Panc1 (cell line): Measurements from ENCODE around the gene PELI2. TPM values are rescaled to one million over a fixed set of nuclear protein-coding genes. Genes with fewer than 3 reads are reported as not detected.

Source experiments
- ATAC-seq: fragments of 200-7000 bp; cut with Tn5 transposase; 2 replicates; pipeline ENCODE4 v1.9.1; 2020; ENCODE audit warnings: mild to moderate bottlenecking, moderate library complexity
- BruUV-seq: library from RNA; stranded (reverse); fragments of 400-500 nt; replicated peaks from 2 replicates; lab custom pipeline; 2021; lab: Mats Ljungman, UMichigan
- CTCF ChIA-PET: fragments of 300-600 bp; sonication (Branson Sonifier 250); formaldehyde crosslinking; loops from one replicate; lab custom pipeline; 2022; ENCODE audit warnings: antibody characterized with exemption; lab: Charles Lee
- POLR2A ChIA-PET: fragments of 300-600 bp; sonication (Branson Sonifier 250); formaldehyde crosslinking; loops from one replicate; lab custom pipeline; 2022; ENCODE audit warnings: antibody characterized with exemption; lab: Charles Lee
- DNase-seq: peaks from one replicate; pipeline ENCODE4 v3.0.0-alpha.2; 2010; ENCODE audit warnings: low read depth, low spot score
- H3K27ac ChIP-seq: 2 replicates; pipeline ENCODE4 v1.5.1; 2011; ENCODE audit warnings: mild to moderate bottlenecking, low read length, inconsistent platforms
- H3K27me3 ChIP-seq: fragments of 200-500 bp; sonication (Bioruptor generic); 2 replicates; pipeline ENCODE4 v1.6.0; 2014; ENCODE audit warnings: low read length, inconsistent platforms; ENCODE audit not compliant: control insufficient read depth, insufficient read depth
- H3K36me3 ChIP-seq: fragments of 200-500 bp; sonication (Bioruptor generic); 2 replicates; pipeline ENCODE4 v1.5.1; 2014; ENCODE audit warnings: inconsistent platforms, mild to moderate bottlenecking, low read length, moderate library complexity; ENCODE audit not compliant: control insufficient read depth, insufficient read depth
- H3K4me1 ChIP-seq: 2 replicates; pipeline ENCODE4 v1.5.1; 2011; ENCODE audit warnings: inconsistent platforms, mild to moderate bottlenecking, low read length, moderate library complexity; ENCODE audit not compliant: control insufficient read depth, insufficient read depth
- H3K4me3 ChIP-seq, 2 experiments: 2 replicates each; pipeline ENCODE4 v1.5.1; 2011 to 2012; ENCODE audit warnings: low read depth in 2 of 2, low read length in 2 of 2, mild to moderate bottlenecking in 2 of 2, inconsistent platforms in 1 of 2, moderate library complexity in 1 of 2
- H3K9me3 ChIP-seq: fragments of 200-500 bp; sonication (Bioruptor generic); 2 replicates; pipeline ENCODE4 v1.5.1; 2014; ENCODE audit warnings: low read depth, mild to moderate bottlenecking, inconsistent platforms, low read length, moderate library complexity; ENCODE audit not compliant: control insufficient read depth, insufficient read depth
- CTCF ChIP-seq: fragments of 450-650 bp; IDR thresholded peaks from 2 replicates; pipeline ENCODE4 v1.5.1; 2017; ENCODE audit warnings: mild to moderate bottlenecking
- POLR2AphosphoS5 ChIP-seq: IDR thresholded peaks from 2 replicates; pipeline ENCODE4 v1.6.1; 2012; ENCODE audit warnings: mild to moderate bottlenecking, low read depth, low read length, moderate library complexity
- SIN3A ChIP-seq: IDR thresholded peaks from 2 replicates; pipeline ENCODE4 v1.6.1; 2012; ENCODE audit warnings: low read depth, mild to moderate bottlenecking, low read length, moderate library complexity, borderline replicate concordance; ENCODE audit not compliant: insufficient read depth
- TCF7L2 ChIP-seq: IDR thresholded peaks from 2 replicates; pipeline ENCODE4 v1.6.1; 2011; ENCODE audit warnings: mild to moderate bottlenecking, low read depth, low read length, inconsistent platforms
- in situ Hi-C: cut with HindIII; loops from 2 replicates; pipeline ENCODE4 v1.10.0; 2016; ENCODE audit warnings: low sequenced_read_pairs, low pct_unique_long_range_greater_than_20kb
- intact Hi-C: fragments of 100-400 bp; cut with micrococcal nuclease; formaldehyde crosslinking; loops from one replicate; pipeline ENCODE4 v1.10.0; 2022; ENCODE audit not compliant: unreplicated experiment
- total RNA-seq: library from RNA; stranded (reverse); gene quantifications from one replicate; pipeline ENCODE4 v1.2.1, GENCODE V29; 2021; ENCODE audit not compliant: unreplicated experiment
- TF ChIP-seq, protein P1 (sequence below), 2 experiments: IDR thresholded peaks; 2 replicates each; pipeline ENCODE4 v1.6.1; 2011 to 2012; ENCODE audit warnings: low read depth in 2 of 2, control low read depth in 1 of 2, low read length in 1 of 2, mild to moderate bottlenecking in 1 of 2, moderate library complexity in 1 of 2; ENCODE audit not compliant: insufficient read depth in 1 of 2

PELI2 gene
- total RNA-seq, 1 experiment from 2014 or later = 0.28 TPM

DNA sequence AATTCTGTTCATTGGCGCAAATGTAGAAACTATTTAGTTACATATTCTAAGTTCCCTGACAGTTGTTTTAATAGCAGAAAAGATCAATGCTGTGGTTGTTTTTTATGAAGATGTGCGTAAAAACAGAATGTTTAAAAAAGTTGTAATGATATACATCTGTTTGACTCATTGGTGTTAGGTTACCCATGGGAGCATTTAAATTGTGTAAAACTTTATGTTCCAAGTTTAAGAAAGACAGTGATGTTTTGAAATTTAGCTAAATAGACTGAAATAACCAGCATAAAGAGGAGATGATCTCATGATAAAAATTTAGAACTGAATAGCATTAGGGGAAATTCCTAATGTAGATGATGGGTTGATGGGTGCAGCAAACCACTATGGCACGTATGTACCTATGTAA is 3.6 kb downstream of the PELI2 start:
- H3K36me3 ChIP-seq = no peaks in the 10 kb centered on the region
- intact Hi-C loops = no loop called here
- CTCF ChIA-PET = no interaction called here
- DNase-seq (no peak), ATAC-seq (no peak)
- H3K27ac ChIP-seq = no peak overlapping the region
- H3K27me3 ChIP-seq = peaks cover 26% of the 10 kb centered on the region
- BruUV-seq = no TSS peak
- in situ Hi-C loops = no loop called here
- H3K9me3 ChIP-seq = no peaks in the 10 kb centered on the region
- no peaks in the 10 kb centered on the region for H3K4me1 ChIP-seq
- no peak overlapping the region for H3K4me3 ChIP-seq
- TF ChIP-seq SIN3A (no peak), TCF7L2 (no peak), POLR2AphosphoS5 (no peak), CTCF (no peak)
- TF ChIP-seq, protein P1, sequence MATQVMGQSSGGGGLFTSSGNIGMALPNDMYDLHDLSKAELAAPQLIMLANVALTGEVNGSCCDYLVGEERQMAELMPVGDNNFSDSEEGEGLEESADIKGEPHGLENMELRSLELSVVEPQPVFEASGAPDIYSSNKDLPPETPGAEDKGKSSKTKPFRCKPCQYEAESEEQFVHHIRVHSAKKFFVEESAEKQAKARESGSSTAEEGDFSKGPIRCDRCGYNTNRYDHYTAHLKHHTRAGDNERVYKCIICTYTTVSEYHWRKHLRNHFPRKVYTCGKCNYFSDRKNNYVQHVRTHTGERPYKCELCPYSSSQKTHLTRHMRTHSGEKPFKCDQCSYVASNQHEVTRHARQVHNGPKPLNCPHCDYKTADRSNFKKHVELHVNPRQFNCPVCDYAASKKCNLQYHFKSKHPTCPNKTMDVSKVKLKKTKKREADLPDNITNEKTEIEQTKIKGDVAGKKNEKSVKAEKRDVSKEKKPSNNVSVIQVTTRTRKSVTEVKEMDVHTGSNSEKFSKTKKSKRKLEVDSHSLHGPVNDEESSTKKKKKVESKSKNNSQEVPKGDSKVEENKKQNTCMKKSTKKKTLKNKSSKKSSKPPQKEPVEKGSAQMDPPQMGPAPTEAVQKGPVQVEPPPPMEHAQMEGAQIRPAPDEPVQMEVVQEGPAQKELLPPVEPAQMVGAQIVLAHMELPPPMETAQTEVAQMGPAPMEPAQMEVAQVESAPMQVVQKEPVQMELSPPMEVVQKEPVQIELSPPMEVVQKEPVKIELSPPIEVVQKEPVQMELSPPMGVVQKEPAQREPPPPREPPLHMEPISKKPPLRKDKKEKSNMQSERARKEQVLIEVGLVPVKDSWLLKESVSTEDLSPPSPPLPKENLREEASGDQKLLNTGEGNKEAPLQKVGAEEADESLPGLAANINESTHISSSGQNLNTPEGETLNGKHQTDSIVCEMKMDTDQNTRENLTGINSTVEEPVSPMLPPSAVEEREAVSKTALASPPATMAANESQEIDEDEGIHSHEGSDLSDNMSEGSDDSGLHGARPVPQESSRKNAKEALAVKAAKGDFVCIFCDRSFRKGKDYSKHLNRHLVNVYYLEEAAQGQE (IDR thresholded peaks at IDR 0.05; ENCODE audit: insufficient read depth in 1 of 2, low read depth in 2 of 2, low read length in 1 of 2) = no peak
- POLR2A ChIA-PET = no interaction called here

- in situ Hi-C loops (no loop called here), intact Hi-C loops (no loop called here)
- peaks cover 23% of the 10 kb centered on the region for H3K27me3 ChIP-seq
- CTCF ChIA-PET = no interaction called here
- no TSS peak for BruUV-seq
- H3K27ac ChIP-seq = no peak overlapping the region
- H3K36me3 ChIP-seq = no peaks in the 10 kb centered on the region
- no peaks in the 10 kb centered on the region for H3K4me1 ChIP-seq
- DNase-seq = no peak
- TF ChIP-seq TCF7L2 = no peak
- TF ChIP-seq CTCF = no peak
- TF ChIP-seq, protein P1 (IDR thresholded peaks at IDR 0.05; ENCODE audit: insufficient read depth in 1 of 2, low read depth in 2 of 2, low read length in 1 of 2) = no peak
- TF ChIP-seq POLR2AphosphoS5 = no peak
- no peak for TF ChIP-seq SIN3A
- H3K4me3 ChIP-seq = no peak overlapping the region
- POLR2A ChIA-PET = no interaction called here
- no peaks in the 10 kb centered on the region for H3K9me3 ChIP-seq
- no peak for ATAC-seq
Observed at GRCh38 chr14:56122301-56122700, 4.1 kb downstream of the PELI2 start.
